ENCODE data around the gene WIPF1.

WIPF1 gene

DNA sequence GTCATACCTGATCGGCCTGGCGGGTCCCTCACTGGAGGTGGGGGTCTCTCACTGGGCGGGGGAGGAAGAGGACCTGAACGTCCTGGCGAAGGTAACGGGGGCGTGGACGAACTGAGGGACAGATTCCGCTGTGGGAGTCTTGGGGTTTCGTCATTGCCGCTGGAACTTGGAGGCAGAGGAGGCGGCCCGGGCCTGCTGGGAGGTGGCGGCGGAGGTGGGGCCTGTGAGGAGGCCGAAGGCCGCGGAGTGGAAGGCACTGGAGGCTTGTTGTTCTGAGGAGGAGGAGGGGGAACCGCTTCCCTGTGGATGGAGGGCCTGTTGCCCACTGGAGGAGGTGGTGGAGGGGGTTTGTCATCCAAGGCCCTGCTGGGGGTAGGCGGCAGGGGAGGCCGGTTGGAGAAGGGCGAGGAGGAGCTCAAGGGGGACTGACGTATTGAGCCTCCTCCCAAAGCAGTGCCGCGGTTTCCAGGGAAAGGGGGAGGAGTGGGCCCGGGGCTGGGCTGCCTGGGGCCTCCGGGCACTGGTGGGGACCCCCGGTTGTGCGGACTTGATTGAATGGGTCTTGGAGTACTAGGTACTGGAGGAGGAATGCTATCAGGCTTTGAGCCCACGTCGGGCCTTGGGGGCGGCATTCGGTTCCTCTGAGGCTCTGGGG lies 25.8 kb downstream of the WIPF1 start:
- no peak for DNase-seq
- Histone ChIP-seq H3K79me2 (ENCODE audit: low read length) (peaks cover 64% of the 10 kb centered on the region), H2AFZ (ENCODE audit: low read length) (no peak overlapping the region), H3K9me2 (replicated peaks; ENCODE audit: insufficient read depth, low read length) (no peaks in the 10 kb centered on the region), H3K27me3 (replicated peaks; ENCODE audit: insufficient read depth, low read length) (no peaks in the 10 kb centered on the region), H3K27ac (ENCODE audit: low read length) (no peak overlapping the region), H3F3A (ENCODE audit: insufficient read depth, low read length) (no peaks in the 10 kb centered on the region), H3K9me3 (replicated peaks; ENCODE audit: insufficient read depth, low read length) (no peaks in the 10 kb centered on the region), H3K4me2 (ENCODE audit: low read depth, low read length) (no peak overlapping the region), H3K36me3 (replicated peaks; ENCODE audit: insufficient read depth, low read length) (peaks cover 28% of the 10 kb centered on the region), H3K4me1 (ENCODE audit: low read length) (no peaks in the 10 kb centered on the region), H4K20me1 (ENCODE audit: insufficient read depth, low read length) (0 out of 2 replicates have a peak, but pooled peaks cover 3% of the 10 kb centered on the region), H3K4me3 (ENCODE audit: low read length) (no peak overlapping the region), H3K9ac (ENCODE audit: low read length) (no peak overlapping the region)
- TF ChIP-seq EZH2 (optimal IDR thresholded peaks at IDR 0.05; ENCODE audit: low read depth, low read length) (no peak), EZH2phosphoT487 (IDR thresholded peaks at IDR 0.05; ENCODE audit: low read length) (no peak), CTCF (IDR thresholded peaks at IDR 0.05; ENCODE audit: low read length) (no peak)

GRCh38 chr2:174570318-174570958 lies 27.2 kb downstream of the WIPF1 start:
- H3K36me3 ChIP-seq (replicated peaks; ENCODE audit: insufficient read depth, low read length): peaks cover 24% of the 10 kb centered on the region
- H2AFZ ChIP-seq (ENCODE audit: low read length): no peak overlapping the region
- H3K9me2 ChIP-seq (replicated peaks; ENCODE audit: insufficient read depth, low read length): no peaks in the 10 kb centered on the region
- H3K79me2 ChIP-seq (ENCODE audit: low read length): peaks cover 50% of the 10 kb centered on the region
- no peaks in the 10 kb centered on the region for H3F3A ChIP-seq (ENCODE audit: insufficient read depth, low read length)
- H4K20me1 ChIP-seq (ENCODE audit: insufficient read depth, low read length): no peaks in the 10 kb centered on the region
- H3K27ac ChIP-seq (ENCODE audit: low read length): no peak overlapping the region
- H3K9ac ChIP-seq (ENCODE audit: low read length): no peak overlapping the region
- H3K4me3 ChIP-seq (ENCODE audit: low read length): no peak overlapping the region
- no peak for TF ChIP-seq CTCF (IDR thresholded peaks at IDR 0.05; ENCODE audit: low read length)
- H3K4me1 ChIP-seq (ENCODE audit: low read length): no peaks in the 10 kb centered on the region
- no peaks in the 10 kb centered on the region for H3K9me3 ChIP-seq (replicated peaks; ENCODE audit: insufficient read depth, low read length)
- no peak for DNase-seq
- no peak overlapping the region for H3K4me2 ChIP-seq (ENCODE audit: low read depth, low read length)
- no peaks in the 10 kb centered on the region for H3K27me3 ChIP-seq (replicated peaks; ENCODE audit: insufficient read depth, low read length)

DNA sequence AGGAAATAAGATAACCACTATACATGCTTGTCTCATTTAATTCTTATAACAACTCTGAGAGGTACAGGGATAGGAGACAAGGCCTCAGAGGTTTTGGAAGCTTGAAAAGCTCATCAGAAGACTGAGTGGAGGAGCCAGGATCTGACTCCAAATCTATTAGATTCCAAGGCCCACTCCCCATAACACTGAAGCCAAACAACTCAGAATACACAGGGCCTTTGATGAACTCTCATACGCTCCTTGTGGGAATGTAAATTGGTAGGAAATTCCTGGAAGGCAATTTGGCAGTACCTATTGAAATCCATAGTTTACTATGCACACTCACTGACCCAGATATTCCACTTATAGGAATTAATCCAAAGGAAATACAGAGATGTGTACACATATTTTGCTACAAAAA lies 27.9 kb downstream of the WIPF1 start:
- H3K4me3 ChIP-seq (ENCODE audit: low read length): no peak overlapping the region
- H3K36me3 ChIP-seq (replicated peaks; ENCODE audit: insufficient read depth, low read length): peaks cover 24% of the 10 kb centered on the region
- no peak for TF ChIP-seq CTCF (IDR thresholded peaks at IDR 0.05; ENCODE audit: low read length)
- no peak for TF ChIP-seq EZH2phosphoT487 (IDR thresholded peaks at IDR 0.05; ENCODE audit: low read length)
- peaks cover 43% of the 10 kb centered on the region for H3K79me2 ChIP-seq (ENCODE audit: low read length)
- H3K27me3 ChIP-seq (replicated peaks; ENCODE audit: insufficient read depth, low read length): no peaks in the 10 kb centered on the region
- no peak for DNase-seq
- H3K4me2 ChIP-seq (ENCODE audit: low read depth, low read length): no peak overlapping the region
- no peaks in the 10 kb centered on the region for H3K9me3 ChIP-seq (replicated peaks; ENCODE audit: insufficient read depth, low read length)
- H2AFZ ChIP-seq (ENCODE audit: low read length): no peak overlapping the region
- no peaks in the 10 kb centered on the region for H4K20me1 ChIP-seq (ENCODE audit: insufficient read depth, low read length)
- H3K9me2 ChIP-seq (replicated peaks; ENCODE audit: insufficient read depth, low read length): no peaks in the 10 kb centered on the region
- no peaks in the 10 kb centered on the region for H3K4me1 ChIP-seq (ENCODE audit: low read length)
- H3F3A ChIP-seq (ENCODE audit: insufficient read depth, low read length): no peaks in the 10 kb centered on the region
- no peak overlapping the region for H3K27ac ChIP-seq (ENCODE audit: low read length)
- no peak overlapping the region for H3K9ac ChIP-seq (ENCODE audit: low read length)

Data from MM.1S (cell line).